T47D (cell line): ENCODE results near the gene LRRC1.

Experiments used
- DNase-seq, 2 experiments: peaks; one replicate each; pipeline versions ENCODE4 v3.0.0 to v3.0.0-alpha.2; 2011 to 2012; ENCODE audit warnings: low read depth in 1 of 2, low spot score in 1 of 2
- JUND ChIP-seq: IDR thresholded peaks from 2 replicates; pipeline ENCODE4 v1.6.1; 2012; ENCODE audit warnings: low read depth
- in situ Hi-C: cut with HindIII; loops from 2 replicates; pipeline ENCODE4 v1.10.0; 2016; ENCODE audit warnings: low sequenced_read_pairs, low pct_unique_long_range_greater_than_20kb

Gene LRRC1

DNA sequence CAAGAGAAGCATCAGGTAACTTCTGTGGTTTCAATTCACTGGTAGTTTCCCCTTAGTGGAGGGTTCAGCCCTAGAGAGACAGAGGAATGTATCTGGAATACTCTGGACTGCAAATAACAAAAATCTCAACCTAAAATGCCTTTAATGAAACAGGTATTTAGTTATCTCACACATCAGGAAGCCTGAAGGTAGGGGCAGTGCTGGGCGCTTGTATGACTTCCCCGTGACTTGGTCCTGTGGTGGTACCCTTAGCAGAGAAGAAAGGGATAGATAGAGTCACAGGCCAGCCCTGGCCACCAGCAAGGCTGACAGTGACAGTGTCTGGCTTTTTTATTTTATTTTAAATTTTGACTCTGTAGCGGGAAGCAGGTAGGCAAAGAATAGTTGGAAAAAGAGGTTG, 14.9 kb downstream of the LRRC1 start:
- TF ChIP-seq JUND, result no peak

DNA sequence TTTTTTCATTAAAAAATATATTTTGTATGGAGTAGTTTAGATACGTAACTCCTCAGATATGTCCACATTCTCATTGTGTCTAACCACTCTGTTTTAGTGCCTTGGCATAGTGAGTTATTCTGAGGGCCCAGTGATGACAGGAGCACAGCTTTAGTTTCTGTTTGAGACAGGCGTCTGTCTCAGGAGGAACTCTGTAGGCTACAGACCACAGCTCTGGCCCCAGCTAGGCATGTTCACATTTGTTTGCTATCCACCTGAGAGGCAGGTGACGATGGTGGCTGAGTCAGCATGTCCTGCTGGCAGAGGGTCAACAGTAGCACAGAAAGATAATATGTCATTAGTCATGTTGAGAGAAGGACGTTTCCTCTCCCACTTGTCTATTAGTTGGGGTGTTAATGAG, 16.3 kb downstream of the LRRC1 start:
- in situ Hi-C loops, result no loop called here
- TF ChIP-seq JUND, result no peak
- DNase-seq, result peak; percentile 41 to 77

More for the DNA sequence above, 14.9 kb downstream of the LRRC1 start:
- no peak for DNase-seq
- in situ Hi-C loops, result no loop called here

DNA sequence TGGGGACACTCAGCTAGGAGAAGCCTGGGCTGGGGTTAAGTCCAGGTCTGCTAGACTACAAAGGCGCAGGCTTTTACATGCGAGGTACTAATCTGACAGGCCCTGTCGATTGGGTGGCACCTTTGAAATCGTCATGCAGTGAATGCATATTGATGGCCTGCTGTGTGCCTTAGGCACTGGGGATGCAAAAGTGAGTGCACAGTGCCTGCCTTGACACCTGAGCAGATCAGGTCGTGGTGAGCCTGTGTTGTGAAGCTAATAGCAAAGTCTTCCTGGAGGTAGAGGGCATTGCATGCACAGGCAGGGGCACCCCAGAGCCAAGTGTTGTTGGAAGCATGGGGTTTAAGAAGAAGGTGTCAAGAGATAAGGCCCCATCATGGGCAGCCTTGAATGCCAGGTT, 16.9 kb downstream of the LRRC1 start:
- in situ Hi-C loops, result no loop called here
- peak in 1 of 2 experiments; percentile 16 for DNase-seq

DNA sequence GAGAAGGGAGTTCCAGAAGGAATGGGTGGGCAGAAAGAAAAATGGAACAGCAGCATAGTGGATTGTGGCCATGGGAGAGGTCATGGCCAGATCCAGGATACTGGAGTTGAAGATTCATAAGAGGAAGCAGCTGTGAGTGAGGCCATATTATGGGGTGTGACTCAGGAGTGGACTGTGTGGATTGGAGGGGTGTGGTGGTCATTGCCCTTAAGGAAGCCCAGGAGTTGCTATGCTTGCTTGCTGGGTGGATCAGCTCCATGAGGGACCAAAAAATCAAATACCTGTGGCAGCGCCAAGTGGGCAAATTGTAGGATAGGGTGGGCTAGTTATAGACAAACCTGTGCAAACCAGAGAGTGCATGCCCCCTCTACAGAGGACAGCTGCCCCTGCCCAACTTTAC, 18.3 kb downstream of the LRRC1 start:
- in situ Hi-C loops, result no loop called here
- no peak for TF ChIP-seq JUND
- no peak for DNase-seq

More for the DNA sequence above, 16.9 kb downstream of the LRRC1 start:
- TF ChIP-seq JUND, result no peak

DNA sequence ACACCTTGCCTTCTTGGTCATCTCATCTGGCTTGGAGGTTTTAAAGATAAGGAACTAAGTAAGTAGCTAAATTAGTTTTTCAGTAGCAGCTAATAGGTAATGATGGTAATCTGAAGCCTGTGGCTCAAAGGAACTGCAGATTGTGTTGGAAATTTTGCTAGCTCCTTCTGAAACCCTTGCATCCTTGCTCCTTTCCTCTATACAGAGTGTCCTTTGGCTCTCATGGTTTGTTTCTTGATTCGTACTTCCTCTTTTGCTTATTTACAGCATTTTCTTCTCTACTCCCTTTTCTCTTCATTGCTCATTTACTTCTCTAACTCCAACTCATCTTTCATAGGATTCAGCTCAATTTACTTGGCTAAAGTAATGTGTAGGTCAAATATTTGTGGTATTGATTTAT, 19.0 kb downstream of the LRRC1 start:
- no peak for TF ChIP-seq JUND
- in situ Hi-C loops, result no loop called here
- no peak for DNase-seq

DNA sequence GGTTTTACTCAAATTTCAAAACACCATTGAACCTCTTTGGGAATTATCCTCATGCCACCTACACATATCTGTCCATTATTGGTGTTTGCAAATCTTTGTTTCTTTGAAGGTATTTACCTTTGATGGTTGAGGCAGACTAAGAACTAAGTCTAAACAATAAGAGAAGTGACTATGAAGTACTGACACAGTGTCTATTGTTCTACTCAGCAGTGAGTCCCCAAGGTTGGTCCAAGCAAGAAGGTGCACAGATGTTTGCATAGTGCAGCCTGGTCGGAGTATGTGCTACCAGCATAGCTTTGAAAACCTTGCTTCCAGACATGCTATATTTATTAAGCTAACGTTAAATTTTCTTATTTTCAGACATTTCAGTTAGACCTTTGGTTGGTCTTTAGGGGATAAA, 19.5 kb downstream of the LRRC1 start:
- TF ChIP-seq JUND, result no peak
- DNase-seq, result no peak
- in situ Hi-C loops, result no loop called here

DNA sequence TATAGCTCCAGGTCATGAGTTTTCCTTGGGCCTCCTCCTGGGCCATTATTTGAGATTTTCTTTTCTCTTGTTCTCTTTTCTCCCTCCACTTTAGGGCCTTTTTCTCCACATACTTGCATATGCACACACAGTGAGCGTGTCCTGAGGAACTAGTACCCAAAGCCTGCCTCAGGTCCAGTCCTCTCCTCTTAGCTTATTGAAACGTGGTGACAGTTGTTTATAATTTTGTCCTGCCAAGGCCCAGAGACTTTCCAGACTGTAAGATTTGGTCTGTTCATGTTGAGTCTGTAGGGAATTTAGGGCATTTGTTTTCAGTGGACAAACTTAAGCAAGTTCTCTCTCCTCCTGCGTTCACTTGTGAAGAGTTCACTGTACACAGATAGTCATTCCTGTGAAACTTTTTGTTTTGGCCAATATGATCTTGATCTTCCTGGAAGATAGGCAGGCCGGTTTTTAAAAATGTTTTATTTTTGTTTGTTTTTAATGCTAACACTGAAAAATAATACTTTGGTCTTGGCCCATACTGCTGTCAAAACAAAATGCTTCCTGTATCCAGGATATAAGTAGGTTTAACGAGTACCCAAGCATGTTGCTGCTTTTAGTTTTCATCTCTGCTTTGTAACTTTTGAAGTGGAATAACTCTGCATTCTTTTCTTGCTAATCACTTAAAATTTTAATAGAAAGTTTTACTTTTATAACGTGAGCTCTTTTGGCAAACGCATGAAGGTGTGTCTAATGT, 20.7 kb downstream of the LRRC1 start:
- TF ChIP-seq JUND, result no peak
- no peak for DNase-seq
- in situ Hi-C loops, result no loop called here

DNA sequence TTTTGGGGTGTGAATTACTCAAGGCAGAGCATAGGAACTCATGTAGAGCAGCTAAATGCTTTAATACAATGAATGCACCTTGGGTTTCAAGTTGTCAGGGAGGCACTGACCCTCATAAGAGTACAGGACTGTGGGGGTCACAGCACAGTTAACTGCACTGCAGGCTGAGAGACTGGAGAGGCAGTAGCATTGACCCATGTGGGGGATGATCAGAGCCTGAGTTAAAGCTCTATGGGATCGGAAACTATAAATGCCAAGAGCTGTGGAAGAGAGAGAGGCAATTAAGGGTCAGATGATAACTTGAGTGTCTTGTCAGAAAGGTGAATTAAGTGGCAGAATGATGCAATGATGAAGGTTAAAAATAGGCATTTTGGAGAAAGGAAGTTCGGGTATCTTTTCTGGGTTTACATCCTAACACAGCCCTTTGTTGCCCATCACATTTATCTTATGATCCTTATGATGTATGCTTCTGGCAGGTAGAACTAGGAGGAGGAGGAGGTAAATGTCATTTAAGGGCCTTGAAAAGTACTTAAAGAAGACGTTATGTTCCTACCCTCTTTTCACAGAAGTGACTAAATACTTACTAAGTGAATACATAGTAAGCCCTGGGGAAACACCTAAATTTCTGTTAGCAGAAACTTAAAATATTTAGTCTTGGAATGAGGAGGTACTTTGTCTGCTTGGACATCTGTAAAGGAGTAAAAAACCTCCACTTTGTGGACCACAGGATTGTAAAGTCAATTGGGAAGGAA, 24.2 kb downstream of the LRRC1 start:
- in situ Hi-C loops, result no loop called here
- TF ChIP-seq JUND, result no peak
- DNase-seq, result no peak

DNA sequence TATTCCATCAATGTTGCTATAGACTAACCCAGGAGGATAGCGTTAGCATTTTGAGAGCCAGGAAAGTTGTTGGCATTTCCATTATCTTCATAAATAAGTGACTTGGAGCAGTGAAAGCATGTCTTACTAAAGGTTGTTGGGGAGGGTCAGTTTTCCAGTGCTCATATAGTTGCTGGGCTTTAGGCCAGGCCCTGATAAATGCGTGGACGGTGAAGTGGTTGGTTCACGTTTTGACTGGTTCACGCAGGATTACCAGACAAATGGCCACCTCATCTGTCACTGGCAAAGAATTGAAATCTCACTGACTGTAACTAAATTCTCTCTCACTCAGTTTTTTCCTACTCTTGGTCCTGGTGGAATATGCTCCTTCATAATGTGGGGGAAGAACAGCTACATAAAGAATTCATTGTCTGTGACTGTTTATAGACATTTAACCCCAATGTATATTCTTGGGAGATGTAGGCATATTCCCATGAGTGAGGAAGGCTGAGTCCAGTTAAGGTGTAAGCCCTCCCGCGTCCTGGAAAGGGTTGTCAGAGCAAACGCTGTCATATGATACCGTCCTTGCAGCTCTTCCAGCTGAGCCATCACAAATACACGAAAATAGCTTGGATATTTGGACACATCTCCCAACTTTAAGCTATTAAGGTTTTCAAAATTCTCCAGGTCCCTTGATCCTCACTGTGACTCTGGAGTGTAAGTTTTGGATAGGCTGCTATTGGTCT, 27.8 kb downstream of the LRRC1 start:
- DNase-seq, result no peak
- in situ Hi-C loops, result no loop called here
- no peak for TF ChIP-seq JUND

DNA sequence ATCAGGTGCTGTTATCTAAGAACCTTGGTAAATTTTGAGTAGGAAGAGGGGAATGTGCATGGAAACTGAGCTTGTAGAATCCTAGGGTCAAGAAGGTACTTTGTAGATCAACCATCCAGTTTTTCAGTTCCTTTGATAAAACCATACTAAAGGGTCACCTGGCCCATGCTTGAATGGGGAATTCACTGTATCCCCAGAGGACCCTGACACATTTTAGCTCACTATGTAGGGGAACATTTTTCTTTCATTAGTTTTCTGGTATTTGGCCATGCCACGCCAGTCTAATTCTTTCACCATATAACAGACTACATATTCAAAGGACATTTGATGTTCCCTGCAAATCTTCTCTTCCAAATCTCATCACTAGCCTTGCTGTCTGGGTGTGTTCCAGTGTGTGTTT, 29.9 kb downstream of the LRRC1 start:
- no peak for TF ChIP-seq JUND
- in situ Hi-C loops, result no loop called here
- DNase-seq, result no peak

DNA sequence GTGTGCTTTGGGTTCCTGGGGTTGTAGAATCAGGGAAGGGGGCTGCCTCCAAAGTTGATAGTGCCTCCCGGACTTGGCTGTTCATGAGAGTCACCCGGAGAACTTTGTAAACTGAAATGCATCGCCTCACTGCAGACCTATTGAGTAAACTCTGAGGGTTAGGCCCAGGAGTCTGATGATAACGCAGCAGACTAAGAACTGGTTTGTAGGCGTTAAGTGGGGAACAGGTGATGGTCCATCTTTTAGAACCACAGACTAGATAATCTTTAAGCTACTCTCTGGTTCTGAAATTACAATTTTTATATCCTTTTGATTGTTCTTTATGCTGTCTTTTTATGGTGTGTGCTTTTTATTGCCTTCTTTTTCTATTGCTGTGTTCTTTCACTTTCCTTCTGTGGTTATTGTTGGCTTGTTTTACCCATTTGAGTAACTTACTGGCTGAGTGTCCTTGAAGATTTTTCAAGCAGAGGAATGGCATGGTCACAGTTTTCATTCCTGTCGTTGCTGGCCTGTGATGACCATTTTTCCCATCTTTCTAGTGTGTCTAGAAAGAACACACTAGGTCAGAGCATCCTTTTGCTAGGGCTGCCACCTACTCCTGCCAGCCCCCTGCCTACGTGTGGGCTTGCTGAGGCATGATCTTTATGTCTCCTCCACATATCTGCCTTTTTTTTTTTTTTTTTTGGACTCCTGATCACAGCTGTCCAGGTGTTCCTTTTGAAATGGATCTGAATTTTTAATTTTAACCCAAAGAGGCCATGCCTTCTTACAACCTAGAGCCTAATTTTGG, 30.9 kb downstream of the LRRC1 start:
- in situ Hi-C loops, result no loop called here
- no peak for DNase-seq
- no peak for TF ChIP-seq JUND

DNA sequence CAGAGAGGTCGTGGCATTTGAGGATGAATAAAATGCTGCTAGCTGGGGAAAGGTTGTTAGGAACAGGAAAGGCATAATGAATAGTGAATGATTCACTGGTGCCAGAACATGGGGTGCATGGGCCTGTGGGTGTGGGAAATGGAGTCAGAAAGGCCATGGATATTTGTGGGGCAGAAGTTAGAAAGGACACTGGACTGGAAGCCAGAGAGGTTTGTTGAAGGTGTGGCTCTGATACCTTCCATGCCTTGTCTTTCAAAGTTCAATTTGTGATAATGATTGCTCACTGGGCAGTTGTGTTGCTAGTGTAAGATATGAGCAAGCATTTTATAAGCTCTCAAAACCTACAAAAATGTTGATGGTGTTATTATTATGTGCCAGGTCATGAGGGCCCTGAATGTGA, 32.7 kb downstream of the LRRC1 start:
- no peak for TF ChIP-seq JUND
- DNase-seq, result no peak
- in situ Hi-C loops, result no loop called here
